D721Med (cell line): ENCODE measurements around the gene ASB15.

ENCODE experiments used
- DNase-seq: peaks from one replicate; pipeline ENCODE4 v3.0.0; 2011; ENCODE audit warnings: low spot score; ENCODE audit not compliant: insufficient read length
- FAIRE-seq: peaks from 2 replicates; lab custom pipeline; 2011; peaks lifted over from hg19 to GRCh38; lab: Jason Lieb, UNC
- CTCF ChIP-seq: IDR thresholded peaks from 2 replicates; pipeline ENCODE4 v1.5.1; 2012; ENCODE audit warnings: mild to moderate bottlenecking, control low read depth; ENCODE audit not compliant: insufficient read depth; ENCODE audit errors: missing control alignments

ASB15 gene

GRCh38 chr7:123679614-123680013 lies 78.0 kb downstream of the ASB15 start:
- DNase-seq (no peak), FAIRE-seq (no peak)
- no peak for TF ChIP-seq CTCF

- DNase-seq (no peak), FAIRE-seq (no peak)
- TF ChIP-seq CTCF = no peak
Observed at GRCh38 chr7:123680580-123680979, 79.0 kb downstream of the ASB15 start.

GRCh38 chr7:123681561-123681960 lies 79.9 kb downstream of the ASB15 start:
- FAIRE-seq = no peak
- no peak for TF ChIP-seq CTCF
- no peak for DNase-seq

GRCh38 chr7:123682690-123683089 lies 81.1 kb downstream of the ASB15 start:
- FAIRE-seq = peak; percentile 51
- TF ChIP-seq CTCF = peak; percentile 67
- no peak for DNase-seq

- FAIRE-seq (no peak), DNase-seq (no peak)
- TF ChIP-seq CTCF = no peak
Observed at GRCh38 chr7:123687161-123687560, 85.5 kb downstream of the ASB15 start.

GRCh38 chr7:123687727-123688126 lies 86.1 kb downstream of the ASB15 start:
- FAIRE-seq (no peak), DNase-seq (no peak)
- TF ChIP-seq CTCF = no peak
